ENCODE measurements around the gene GABRG3.

Gene GABRG3

DNA sequence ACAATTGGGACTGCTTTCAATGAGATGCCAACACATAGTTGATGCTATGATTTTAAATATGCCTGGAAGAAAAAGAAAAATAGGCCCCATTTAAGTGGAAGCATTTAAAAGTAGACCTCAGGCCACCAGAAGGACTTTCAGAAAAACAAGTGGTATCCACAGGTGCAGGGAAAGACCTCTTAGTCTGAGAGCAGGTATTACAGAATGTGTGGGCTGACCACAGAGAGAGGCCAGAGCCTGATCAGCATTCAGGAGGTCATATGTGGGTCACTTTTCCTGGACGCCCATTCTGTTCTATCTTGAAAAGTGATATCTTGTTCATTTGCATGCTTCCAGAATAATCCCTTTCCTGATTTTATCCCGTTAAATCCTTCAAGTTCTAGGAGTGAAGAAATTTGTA lies 95.5 kb downstream of the GABRG3 start:
- no peak for DNase-seq

DNA sequence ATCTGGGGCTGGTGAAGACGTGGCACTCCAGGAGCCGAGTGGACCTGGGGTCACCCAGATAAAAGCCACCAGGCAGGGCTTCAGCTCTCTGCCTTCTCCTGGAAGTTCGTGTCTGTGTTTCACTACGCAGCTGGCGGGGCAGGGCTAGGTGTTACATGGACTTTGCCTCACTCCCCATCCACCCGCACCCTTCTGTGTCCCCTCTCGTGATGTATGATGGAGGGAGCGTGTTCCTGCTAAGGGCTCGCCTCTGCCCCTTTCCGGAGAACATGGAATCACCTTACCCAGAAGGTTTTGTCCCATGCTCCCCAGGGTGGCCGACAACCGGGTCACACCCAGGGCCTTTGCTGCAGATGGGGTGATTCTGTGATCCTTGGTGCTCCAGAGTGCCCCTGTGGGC lies 96.2 kb downstream of the GABRG3 start:
- DNase-seq = no peak

DNA sequence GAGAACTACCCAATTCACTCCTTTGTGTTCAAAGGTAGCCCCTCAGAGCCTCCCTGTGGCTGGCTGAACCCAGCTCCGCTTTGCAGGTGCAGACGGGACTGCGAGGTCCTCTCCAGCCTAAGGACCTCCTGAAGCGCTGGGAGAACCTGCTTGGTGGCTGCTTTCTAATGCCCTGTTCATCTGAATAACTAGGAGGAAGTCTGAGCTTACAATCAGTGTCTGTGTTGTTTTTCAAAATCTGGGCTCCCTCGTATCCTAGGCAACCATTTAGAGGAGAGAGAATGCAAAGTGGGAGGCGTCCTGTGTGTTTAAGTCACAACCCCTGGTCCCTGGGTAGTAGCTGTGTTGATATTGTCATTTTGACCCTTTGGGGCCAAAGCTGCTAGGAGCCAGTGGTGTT lies 99.9 kb downstream of the GABRG3 start:
- no peak for DNase-seq

DNA sequence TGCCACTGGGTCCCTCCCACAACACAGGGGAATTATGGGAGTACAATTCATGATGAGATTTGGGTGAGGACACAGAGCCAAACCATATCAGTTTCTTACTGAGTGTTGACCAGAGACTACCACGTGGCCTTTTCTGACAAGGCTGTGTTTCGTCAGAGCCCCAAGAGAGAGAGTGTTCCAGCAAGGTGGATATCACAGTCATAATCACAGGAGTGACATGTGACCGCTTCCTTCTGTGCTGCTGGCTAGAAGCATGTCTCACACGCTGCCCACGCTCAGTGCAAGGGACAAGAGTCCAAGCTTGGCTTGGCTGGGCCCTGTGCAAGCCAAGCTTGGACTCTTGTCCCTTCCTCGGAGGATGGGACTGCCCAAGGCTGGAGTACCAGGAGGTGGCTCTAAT lies 103.2 kb downstream of the GABRG3 start:
- no peak for DNase-seq

DNA sequence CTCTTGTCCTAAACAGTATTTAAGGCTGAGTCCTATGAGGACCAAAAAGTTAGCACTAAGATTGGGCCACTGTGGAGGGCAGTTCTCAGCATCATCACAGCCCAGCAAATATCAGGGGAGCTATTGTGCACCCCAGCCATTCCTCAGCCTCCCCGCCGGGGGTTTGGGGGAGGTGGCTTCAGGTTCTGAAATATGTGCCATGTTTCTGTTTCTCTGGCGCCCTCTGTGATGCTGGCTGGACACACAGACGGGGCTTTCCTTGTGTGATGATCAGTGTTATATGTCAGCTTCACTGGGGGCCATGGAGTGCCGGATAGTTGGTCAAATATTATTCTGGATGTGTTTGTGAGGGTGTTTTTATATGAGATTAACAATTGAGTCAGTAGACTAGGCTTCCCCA lies 106.8 kb downstream of the GABRG3 start:
- no peak for DNase-seq

DNA sequence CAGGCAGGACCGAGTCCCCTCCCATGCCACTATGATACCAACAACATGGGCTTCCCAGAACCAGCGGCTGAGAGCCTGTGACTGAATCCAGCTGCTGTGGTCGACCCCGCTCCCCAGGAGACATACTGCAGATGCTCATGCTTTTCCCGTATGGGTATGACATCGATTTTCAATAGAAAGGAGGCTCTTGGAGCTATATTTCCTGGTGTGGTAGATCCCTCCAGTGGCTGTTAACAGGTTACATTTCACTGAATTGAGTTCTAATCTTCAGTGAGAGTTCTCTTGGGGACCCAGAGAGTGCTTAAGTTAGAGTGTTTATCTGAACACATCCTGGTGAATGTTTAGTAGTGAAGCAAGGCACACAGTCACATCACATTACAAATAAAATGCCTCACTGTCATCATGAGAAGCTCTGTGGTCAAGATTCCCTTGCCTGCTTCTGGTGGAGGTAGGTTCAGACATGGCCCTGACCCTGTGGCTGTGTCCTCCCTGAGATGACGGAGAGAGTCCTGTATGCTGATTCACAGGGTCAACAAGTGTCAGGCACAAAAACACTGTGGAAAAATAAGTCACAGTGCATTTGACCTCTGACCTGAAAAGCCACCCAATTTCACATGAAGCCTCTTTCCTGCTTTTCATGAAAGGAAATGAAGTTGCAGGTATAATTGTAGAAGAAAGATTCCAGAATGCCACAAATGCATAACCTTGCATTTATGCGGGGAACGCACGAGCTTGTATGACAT lies 110.9 kb downstream of the GABRG3 start:
- no peak for DNase-seq

DNA sequence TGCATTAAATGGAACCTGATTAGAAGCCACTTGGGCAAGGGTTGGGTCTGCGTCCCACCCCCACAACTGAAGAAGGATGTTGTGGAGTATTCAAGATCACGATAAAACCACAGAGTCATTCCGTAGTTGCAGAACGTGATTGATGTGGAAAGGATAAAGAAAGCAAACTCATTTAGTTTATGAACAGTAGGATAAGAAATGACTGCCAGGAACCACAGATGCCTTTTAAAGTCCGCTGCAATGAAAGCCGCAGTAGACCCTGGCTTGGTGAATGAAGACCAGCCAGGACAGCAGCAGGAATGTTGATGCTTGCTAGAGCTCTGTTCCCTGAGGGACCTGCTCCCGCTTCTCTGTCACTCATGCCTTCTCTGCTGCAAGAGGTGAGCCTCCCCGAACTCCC lies 111.5 kb downstream of the GABRG3 start:
- DNase-seq = no peak

DNA sequence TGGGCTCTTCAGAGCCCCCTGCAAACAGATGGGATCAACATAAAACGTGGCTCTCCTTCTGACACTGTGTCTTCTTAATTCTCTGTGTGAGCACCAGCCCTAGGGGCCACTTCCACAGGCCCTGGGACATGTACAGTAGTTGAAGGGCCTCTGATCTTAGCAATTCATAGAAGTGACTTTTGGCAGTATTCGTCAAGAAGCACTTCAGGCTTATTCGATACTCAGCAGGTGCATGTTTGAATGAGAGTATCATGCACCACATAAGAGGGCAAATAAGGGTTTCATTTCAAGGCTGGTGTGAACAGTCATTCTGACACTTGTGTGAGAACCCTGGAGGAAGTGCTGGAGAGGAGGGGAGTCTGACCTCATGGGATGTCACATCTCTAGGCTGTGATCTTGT lies 113.9 kb downstream of the GABRG3 start:
- DNase-seq = no peak

DNA sequence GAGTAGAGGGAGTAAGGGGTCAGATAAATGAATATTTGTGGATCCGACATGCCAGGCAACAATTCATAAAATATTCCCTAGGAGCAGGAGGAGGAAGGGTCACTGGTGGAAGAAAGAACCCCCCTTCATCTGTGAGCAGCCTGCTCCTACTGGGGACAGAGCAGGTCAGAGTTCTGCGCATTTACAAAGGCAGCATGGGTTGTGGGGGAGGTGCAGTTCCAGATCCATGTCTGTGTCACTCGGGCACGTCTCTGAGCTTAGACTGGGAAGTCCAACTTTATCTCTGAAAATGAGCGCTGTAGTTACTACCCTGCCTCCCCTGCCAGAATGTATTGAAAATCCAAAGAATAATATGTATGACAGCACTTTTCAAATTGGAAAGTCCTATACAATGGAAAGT lies 115.2 kb downstream of the GABRG3 start:
- DNase-seq = no peak

DNA sequence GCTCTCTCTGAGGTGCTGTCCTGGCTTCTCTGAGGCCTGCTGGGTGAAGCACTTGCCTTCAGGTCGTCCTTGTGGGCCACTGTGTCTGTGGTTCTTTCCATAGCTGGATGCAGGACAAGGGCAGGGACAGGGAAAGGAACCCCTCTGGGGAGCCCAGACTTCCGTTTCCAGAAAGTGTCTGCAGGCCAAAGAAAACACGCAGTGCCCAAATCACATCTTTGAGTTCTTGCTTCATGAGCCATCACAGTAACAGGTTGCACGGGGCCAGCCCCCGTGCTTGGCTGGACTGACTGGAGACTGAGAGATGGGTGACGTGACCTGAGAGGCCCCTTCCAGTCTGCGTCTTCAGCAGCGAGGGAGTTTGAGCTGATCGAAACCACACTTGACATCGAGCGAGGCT lies 115.8 kb downstream of the GABRG3 start:
- no peak for DNase-seq

DNA sequence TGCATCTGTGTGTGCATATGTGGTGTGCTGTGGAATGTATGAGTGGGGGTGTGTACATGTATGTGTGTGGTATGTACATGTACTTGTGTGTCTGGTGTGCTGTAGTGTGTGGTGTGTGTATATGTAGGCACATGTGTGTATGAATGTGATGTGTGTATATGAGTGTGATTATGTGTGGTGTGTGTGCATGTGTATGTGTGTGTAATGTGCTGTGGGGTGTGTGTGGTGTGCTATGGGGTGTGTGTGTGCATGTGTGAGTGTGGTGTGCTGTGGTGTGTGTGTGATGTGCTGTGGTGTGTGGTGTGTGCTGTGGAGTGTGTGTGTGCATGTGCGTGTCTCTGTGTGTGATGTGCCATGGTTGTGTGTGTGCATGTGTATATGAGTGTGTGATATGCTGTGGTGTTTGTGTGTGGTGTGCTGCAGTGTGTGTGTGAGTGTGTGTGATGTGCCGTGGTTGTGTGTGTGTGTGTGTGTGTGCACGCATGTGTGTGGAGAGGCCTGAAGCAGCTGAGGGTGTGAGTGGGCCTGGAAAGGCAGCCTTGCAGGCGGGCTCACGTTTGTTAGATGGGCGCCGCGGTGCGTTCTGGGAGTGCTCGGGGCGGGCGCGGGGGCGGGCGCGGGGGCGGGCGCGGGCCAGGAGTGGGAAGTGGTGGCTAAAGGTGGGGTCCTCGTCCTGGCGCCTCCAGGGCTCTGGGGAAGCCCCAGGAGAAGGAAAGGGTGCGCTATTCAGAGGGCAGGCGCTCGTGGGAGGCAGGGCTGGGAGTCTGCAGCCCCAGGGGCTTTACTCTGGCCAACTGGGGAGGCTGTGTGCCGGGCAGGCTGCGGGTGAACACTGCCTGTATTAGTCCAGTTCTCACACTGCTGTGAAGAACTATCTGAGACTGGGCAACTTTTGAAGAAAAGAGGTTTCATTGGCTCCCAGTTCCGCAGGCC lies 116.9 kb downstream of the GABRG3 start:
- DNase-seq = no peak

DNA sequence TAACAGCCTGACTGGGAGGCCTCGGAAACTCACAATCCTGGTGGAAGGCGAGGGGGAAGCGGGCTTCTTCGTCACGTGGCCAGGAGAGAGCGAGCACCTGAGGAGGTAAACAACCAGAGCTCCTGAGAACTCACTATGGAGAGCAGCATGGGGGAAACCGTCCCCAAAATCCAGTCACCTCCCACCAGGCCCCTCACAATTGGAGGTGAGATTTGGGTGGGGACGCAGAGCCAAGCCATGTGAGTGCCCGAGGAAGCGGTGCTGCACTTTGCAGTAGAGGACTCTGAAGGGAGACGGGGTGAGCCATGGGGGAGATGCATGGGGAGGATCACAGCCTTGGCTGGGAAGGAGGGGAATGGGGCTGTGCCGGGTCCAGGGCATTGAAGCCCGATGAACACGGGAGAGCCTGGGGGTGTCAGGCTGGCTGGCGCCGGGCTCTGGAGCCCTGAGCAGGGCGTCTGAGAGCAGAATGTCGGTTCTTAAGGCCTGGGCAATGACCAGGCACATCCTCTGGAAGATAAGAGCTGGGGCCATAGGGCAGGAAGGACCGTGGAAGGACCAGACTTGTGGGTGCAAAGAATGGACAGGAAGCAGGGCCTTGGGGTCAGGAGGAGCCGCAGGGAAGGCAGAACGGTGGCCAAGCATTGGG lies 117.7 kb downstream of the GABRG3 start:
- DNase-seq = no peak

DNA sequence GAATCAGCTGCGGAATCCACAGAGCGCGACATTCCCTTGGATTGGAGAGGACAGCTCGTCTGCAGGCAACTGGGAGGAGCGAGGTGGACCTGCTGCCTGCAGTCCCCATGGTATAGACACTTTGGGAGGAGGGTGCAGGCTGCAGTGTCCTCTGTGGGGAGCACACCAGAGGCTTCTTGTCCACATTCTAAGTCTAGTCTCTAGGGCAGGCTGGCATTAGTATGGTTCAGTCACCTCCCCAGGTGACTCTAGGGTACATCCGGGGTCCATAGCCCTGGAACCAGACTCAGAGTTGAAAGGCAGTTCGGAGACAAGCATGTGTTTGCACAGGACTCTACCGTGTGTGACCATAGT lies 118.2 kb downstream of the GABRG3 start:
- DNase-seq = no peak

DNA sequence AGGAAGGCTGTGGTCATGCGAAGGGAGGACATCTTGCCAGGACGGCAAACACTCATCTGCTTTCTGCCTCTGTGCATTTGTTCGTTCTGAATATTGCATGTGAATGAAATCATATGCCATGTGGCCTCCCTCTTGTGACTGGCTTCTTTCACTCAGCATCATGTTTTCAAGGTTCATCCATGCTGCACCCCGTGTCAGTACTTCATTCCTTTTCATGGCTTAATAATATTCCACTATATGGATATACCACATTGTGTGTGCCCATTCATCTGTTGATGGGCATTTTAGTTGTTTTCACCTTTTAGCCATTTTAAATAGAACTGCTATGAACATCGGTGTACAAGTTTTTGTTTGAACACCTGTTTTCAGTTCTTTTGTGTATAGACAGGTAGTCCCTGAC lies 118.7 kb downstream of the GABRG3 start:
- no peak for DNase-seq

DNA sequence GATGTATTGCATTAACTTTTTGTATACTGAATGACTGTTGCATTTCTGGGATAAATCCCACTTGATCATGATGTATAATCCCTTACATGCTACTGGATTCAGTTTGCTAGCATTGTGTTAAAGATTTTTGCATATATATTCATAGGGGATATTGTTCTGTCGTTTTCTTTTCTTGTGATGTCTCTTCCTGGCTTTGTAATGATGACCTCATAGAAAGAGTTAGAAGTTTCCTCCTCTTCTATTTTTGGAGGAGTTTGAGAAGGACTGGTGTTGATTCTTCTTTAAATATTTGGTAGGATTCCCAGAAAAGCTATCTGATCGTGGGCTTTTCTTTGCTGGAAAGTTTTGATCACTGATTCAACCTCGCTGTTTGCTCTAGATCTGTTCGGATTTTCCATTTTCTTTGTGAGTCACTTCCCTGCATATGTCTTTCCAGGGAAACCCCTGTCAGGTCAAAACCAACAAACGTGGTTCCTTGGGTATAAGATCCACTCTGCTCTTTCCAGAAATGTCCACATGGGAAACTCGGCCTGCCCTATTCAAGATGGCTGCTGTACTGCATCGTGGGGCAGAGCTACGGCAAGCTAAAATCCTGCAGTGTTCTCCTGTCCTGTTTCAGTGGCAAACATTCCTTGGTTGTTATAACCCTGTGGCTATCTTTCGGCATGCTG lies 120.4 kb downstream of the GABRG3 start:
- no peak for DNase-seq

DNA sequence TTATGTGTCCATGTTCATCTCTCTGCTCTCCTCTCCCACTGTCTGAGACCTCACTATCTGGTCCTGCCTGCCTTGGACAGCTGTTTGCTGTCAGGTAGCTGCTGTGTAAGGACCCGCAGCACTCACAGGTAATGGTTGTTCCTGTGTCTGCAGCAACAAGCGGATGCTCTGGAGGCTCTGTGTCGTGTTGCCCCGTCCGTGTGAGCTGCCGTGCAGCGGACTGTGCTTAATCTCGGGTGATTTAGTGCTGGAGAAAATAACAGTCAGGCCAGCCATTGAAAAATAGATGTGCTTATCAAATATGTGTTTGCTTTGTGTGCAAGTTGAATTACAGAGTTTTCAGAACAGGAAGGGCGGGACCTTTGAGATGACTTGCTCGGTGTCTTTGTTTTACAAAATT lies 121.4 kb downstream of the GABRG3 start:
- DNase-seq = no peak

DNA sequence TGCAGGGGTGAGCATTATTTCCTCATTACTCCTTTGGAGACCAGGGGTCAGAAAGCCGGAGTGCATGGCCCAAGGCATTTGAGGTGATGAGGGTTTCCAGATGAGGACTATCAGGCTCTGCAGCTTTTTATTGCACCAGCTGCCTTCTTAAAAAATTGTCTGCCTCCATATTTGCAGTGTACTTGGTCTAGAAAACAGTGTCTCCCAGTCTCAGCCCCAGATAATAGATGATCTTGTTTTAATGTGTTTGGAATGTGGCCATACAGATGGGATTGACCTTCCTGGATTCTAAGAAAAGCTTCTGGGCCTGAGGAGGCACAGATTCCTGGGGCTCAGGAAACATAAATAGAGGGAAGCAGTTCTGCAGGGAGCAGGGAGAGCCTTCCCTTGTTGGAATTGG lies 123.3 kb downstream of the GABRG3 start:
- DNase-seq = no peak

DNA sequence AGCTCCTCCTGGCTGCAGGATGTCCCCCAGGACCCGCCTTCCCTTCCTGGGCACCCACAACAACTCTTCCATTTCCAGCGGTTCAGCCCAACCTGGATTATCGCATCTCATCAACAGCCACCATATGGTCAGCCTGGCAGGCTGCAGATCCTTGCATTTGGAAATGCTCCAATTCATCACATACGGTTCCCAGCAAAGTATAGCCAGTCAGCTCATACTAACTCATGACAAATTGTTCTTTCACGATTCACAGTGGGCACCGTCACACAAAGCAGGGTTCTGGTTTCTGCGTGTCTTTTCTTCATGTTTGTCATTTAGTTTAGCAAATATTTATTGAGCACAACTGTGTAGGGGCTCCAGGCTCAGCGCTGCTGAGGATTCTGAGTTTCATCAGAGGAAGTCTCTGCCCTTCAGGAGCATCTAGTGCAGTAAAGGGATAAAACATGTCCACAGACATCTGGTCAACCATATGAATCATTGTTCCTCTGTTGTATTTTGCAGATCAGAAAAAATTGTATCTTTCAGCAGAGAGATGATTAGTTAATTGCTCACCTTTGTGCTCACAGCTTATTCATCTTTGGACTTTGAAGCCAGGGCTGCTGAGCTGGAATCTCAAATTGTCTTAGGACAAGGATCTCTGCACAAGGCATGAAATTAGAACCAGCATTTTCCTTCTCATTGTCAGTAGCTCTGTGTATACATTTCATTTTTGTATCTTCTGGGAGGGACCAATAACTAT lies 125.1 kb downstream of the GABRG3 start:
- DNase-seq = no peak

DNA sequence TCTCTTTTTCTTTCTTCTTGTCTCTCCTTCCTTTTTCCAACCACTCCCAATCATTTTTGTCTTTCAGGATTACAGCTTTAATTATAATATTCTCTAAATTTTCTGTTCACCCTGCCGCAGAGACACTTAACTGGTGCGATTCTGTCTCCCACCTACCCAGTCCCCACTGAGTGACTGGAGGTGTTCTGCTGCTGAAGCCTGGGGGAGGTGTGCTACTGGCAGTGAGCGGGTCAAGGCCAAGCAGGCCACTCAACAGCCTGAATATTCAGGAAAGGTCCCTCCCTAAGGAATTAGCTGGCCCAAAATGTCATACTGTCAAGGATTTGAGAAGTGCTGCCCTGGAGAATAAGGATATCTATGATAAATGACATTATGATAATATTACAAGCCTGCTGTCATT lies 126.5 kb downstream of the GABRG3 start:
- no peak for DNase-seq

DNA sequence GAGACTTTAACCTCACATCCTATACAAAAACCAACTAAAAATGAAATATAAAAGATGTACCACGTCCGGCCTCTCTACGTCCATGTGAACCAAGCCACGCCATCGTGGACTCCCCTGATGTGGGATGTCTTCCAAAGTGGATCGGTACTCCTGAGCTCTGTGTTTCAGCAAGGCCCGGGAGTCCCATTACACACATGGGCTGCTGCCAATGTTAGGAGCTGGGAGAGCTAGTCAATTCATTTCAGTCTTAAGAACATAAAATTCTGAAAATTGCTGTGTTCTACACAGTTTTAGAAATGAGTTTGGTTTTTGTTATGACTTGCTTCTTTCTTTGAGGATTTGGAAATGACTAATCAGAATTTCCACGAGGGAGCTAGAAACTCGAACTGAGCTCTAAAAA lies 131.0 kb downstream of the GABRG3 start:
- DNase-seq = no peak

DNA sequence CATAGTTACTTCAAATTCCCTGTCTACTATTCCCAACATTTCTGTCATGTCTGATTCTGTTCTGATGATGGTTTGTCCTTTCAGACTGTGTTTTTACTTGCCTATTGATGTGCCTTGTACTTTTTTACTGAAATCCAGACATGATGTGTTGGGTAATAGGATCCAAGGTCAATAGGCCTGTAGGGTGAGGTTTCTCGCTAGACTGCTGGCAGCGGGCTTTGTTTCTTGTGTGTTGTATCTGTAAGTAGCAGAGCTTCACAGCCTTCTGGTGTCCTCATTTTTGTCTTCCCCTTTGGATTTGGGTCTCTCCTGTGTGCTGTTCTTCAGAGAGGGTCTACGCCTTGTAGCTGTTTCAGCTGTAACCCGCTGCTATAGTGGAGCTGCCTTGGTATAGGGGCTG lies 140.3 kb downstream of the GABRG3 start:
- DNase-seq = no peak

DNA sequence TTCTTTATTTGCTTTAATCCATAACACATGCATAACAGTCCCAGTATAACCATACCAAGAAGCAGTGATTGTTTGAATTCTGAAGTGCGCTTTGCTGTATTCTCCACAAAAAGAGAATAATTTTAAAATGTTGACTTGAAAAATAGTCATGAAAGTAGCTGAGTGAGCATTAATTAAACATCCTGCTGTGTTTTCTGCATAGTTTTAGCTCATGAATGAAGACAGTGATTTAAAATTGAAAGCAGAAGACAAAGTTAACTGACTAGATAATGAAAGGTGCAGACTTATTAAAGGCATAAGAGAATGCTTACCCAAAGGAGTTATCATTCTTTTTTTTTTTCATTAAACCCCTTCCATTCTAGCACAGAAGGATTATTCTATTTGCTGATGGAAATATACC lies 143.5 kb downstream of the GABRG3 start:
- DNase-seq = no peak
